Psoas muscle (tissue), 8 donors: Measurements from ENCODE around the gene FAM200B. TPM values are rescaled to one million over a fixed set of nuclear protein-coding genes. Genes with fewer than 3 reads are reported as not detected.

Experiments used
- ATAC-seq, 4 donors: fragments of 200-7000 bp; cut with Tn5 transposase; one replicate each; pipeline ENCODE4 v1.9.1; 2020; ENCODE audit warnings: moderate library complexity in 3 of 4, mild to moderate bottlenecking in 2 of 4
- DNase-seq, 2 donors: peaks; one replicate each; pipeline ENCODE4 v3.0.0-alpha.2; 2020
- H3K27ac ChIP-seq: fragments of 200-600 bp; one replicate; pipeline ENCODE4 v1.8.0; 2022
- H3K27me3 ChIP-seq, 3 donors: fragments of 200-600 bp in 1 of 3; one replicate each; pipeline versions ENCODE4 v1.6.1 to v1.8.0; 2013 to 2022; ENCODE audit warnings: low read length in 2 of 3, mild to moderate bottlenecking in 2 of 3, moderate library complexity in 1 of 3; ENCODE audit not compliant: insufficient read depth in 3 of 3
- H3K36me3 ChIP-seq, 2 donors: fragments of 200-600 bp in 1 of 2; one replicate each; pipeline versions ENCODE4 v1.6.1 to v1.8.0; 2013 to 2022; ENCODE audit warnings: low read depth in 1 of 2, mild to moderate bottlenecking in 1 of 2, moderate library complexity in 1 of 2; ENCODE audit not compliant: insufficient read depth in 1 of 2
- H3K4me1 ChIP-seq: fragments of 200-600 bp; one replicate; pipeline ENCODE4 v1.8.0; 2022
- H3K4me3 ChIP-seq: fragments of 200-600 bp; one replicate; pipeline ENCODE4 v1.8.0; 2022; ENCODE audit warnings: mild to moderate bottlenecking
- H3K9me3 ChIP-seq: fragments of 200-600 bp; one replicate; pipeline ENCODE4 v1.8.0; 2022
- CTCF ChIP-seq: fragments of 200-600 bp; IDR thresholded peaks from one replicate; pipeline ENCODE4 v1.8.0; 2022; ENCODE audit warnings: antibody characterized with exemption
- WGBS, 3 donors: extraction: QIAGEN DNeasy Blood & Tissue Kit; methylation state at CpG; one replicate each; pipeline versions ENCODE4 v1.1.6 to v1.1.7; 2013; 5-methylcytosine and 5-hydroxymethylcytosine counted together
- intact Hi-C, 2 donors: fragments of 100-400 bp; cut with DNase I; formaldehyde crosslinking; loops; one replicate each; pipeline versions ENCODE4 v1.11.0 to v1.14.2; 2022
- polyA plus RNA-seq, 3 donors: library from polyadenylated mRNA; stranded (reverse); fragments of 200-250 nt; gene quantifications; one replicate each; pipeline ENCODE4 v1.2.3, GENCODE V29; 2013
- total RNA-seq, 4 donors: library from RNA; stranded (reverse); fragmentation: NEBNext Ultra II Directional in 2 of 4; extraction: Animal tissue kit (Norgen Biotek cat#: 25700) in 2 of 4; gene quantifications; one replicate each; pipeline versions ENCODE4 v1.2.1 to v1.2.4, GENCODE V29; 2021 to 2023
- donor health status: healthy with polysubstance abuse.
- donor health status: DM: no; HTN: no; CAD: no; lungs with moderate emphysema.
- donor health status: Bipolar disorder and iron deficiency.
- donor health status: healthy.
- donor health status: DM: yes; HTN: yes; CAD: no.
- donor health status: DM: no; HTN: no; CAD: no.
- donor health status: DM: no; HTN: no; CAD: no.
- donor health status: DM: yes; HTN: yes; CAD: no.

Gene FAM200B
- total and polyA plus RNA-seq, 7 donors: 16.3 to 44.2 (median 21.3) TPM

- peak overlapping the region; percentile 68 for H3K27ac ChIP-seq
- DNase-seq (no peak), ATAC-seq (no peak)
- H3K9me3 ChIP-seq: no peaks in the 10 kb centered on the region
- H3K4me3 ChIP-seq: peak overlapping the region; percentile 71
- H3K4me1 ChIP-seq: peaks cover 22% of the 10 kb centered on the region
- H3K27me3 ChIP-seq: no peaks in the 10 kb centered on the region
- WGBS, 3 donors: 31 to 46% (median 34%) methylated on average over 6 of the region's 6 CpGs
- H3K36me3 ChIP-seq: peaks cover 6 to 16% of the 10 kb centered on the region in 2 donors
- TF ChIP-seq CTCF: no peak
- intact Hi-C loops: no loop called here
Measured at GRCh38 chr4:15682242-15683142, 865 bp downstream of the FAM200B start.

GRCh38 chr4:15683143-15683495, 1.5 kb downstream of the FAM200B start:
- 84 to 96% (median 93%) methylated on average over 2 of the region's 2 CpGs for WGBS, 3 donors
- DNase-seq (no peak), ATAC-seq (no peak)
- H3K4me3 ChIP-seq: peak overlapping the region; percentile 71
- intact Hi-C loops: no loop called here
- TF ChIP-seq CTCF: no peak
- peaks cover 22% of the 10 kb centered on the region for H3K4me1 ChIP-seq
- no peaks in the 10 kb centered on the region for H3K9me3 ChIP-seq
- peaks cover 6 to 22% of the 10 kb centered on the region in 2 donors for H3K36me3 ChIP-seq
- H3K27ac ChIP-seq: no peak overlapping the region
- H3K27me3 ChIP-seq: no peaks in the 10 kb centered on the region

GRCh38 chr4:15684498-15684897, 2.9 kb downstream of the FAM200B start:
- intact Hi-C loops: no loop called here

GRCh38 chr4:15688051-15688450, 6.4 kb downstream of the FAM200B start:
- Histone ChIP-seq H3K4me3 (no peak overlapping the region), H3K36me3 (peaks cover 6 to 37% of the 10 kb centered on the region in 2 donors), H3K9me3 (no peaks in the 10 kb centered on the region), H3K4me1 (peaks cover 9% of the 10 kb centered on the region), H3K27ac (no peak overlapping the region), H3K27me3 (no peaks in the 10 kb centered on the region)
- WGBS, 3 donors: 51 to 66% (median 51%) methylated on average over 5 of the region's 5 CpGs
- no peak for TF ChIP-seq CTCF
- intact Hi-C loops: no loop called here
- ATAC-seq: no peak
- DNase-seq: no peak

More at GRCh38 chr4:15684498-15684897, 2.9 kb downstream of the FAM200B start:
- no peak for DNase-seq
- no peaks in the 10 kb centered on the region for H3K9me3 ChIP-seq
- ATAC-seq: no peak
- WGBS, 3 donors: 73 to 81% (median 79%) methylated on average over 1 of the region's 1 CpG
- TF ChIP-seq CTCF: no peak
- peaks cover 6 to 36% of the 10 kb centered on the region in 2 donors for H3K36me3 ChIP-seq
- no peaks in the 10 kb centered on the region for H3K27me3 ChIP-seq
- no peak overlapping the region for H3K4me3 ChIP-seq
- peaks cover 22% of the 10 kb centered on the region for H3K4me1 ChIP-seq
- no peak overlapping the region for H3K27ac ChIP-seq
